CD4-positive, alpha-beta T cell treated with Interleukin-17A for 4 hours (primary cell): ENCODE data around the gene SLC25A6.
"Not testable (repeated sequence)": the region's sequence is repeated elsewhere in the genome, so short reads cannot be mapped to it uniquely, and the experiment has no call there.

ENCODE experiments used
- DNase-seq: peaks from one replicate; pipeline ENCODE4 v3.0.0-alpha.2; 2020; ENCODE audit warnings: mixed read lengths

The SLC25A6 gene

GRCh38 chrX:1389181-1389992 lies 2.5 kb downstream of the SLC25A6 start:
- no peak for DNase-seq

DNA sequence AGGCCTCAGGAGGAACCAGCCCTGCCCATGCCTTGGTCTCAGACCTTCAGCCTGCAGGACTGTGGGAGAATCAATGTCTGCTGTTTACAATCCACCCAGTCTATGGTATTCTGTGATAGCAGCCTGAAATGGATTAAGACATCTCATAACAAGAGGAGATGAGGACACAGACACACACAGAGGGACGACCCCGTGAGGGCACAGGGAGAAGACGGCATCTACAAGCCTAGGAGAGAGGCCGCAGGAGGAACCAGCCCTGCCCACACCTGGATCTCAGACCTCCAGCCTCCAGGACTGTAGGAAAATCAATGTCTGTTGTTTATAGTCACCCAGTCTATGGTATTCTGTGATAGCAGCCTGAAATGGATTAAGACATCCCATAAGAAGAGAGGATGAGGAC lies 3.3 kb downstream of the SLC25A6 start:
- DNase-seq = no peak

GRCh38 chrX:1387141-1387776 lies 4.7 kb downstream of the SLC25A6 start:
- DNase-seq = no peak

DNA sequence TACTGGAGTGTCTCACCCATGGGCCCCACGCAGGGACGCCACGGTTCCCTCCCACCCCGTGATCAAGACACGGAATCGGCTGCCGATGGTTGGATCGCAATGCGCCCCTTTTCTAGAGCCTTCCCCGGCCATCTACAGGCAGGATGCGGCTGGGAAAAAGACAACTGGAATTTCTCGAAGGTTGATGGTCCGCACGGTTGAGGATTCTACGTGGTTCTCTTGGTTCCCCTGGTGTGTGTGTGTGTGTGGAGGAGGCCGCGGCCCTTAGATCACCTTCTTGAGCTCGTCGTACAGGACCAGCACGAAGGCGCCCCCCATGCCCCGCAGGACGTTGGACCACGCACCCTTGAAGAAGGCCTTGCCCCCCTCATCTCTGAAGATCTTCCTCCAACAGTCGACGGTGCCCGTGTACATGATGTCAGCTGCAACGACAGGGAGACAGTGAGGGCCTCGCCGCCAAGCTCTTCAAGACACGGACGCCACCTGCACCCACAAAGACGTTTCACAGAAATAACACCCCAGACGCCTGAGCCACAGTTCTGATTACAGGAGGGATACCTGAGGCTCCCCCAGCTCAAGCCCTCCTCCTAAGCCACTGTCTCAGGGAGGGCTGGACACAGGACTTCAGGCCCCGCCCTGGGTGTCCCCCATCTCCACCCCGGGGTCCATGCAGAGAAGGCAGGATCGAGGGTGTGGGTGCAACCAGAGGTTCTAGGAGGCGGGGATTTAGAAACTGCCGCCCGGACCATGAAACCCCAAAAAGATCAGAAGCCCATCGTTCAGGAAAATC lies 5.4 kb downstream of the SLC25A6 start:
- no peak for DNase-seq

- no peak for DNase-seq
These were observed 6.4 kb downstream of the SLC25A6 start for GRCh38 chrX:1385253-1386223.

- no peak for DNase-seq
These were observed 7.2 kb downstream of the SLC25A6 start for GRCh38 chrX:1384658-1385252.

DNA sequence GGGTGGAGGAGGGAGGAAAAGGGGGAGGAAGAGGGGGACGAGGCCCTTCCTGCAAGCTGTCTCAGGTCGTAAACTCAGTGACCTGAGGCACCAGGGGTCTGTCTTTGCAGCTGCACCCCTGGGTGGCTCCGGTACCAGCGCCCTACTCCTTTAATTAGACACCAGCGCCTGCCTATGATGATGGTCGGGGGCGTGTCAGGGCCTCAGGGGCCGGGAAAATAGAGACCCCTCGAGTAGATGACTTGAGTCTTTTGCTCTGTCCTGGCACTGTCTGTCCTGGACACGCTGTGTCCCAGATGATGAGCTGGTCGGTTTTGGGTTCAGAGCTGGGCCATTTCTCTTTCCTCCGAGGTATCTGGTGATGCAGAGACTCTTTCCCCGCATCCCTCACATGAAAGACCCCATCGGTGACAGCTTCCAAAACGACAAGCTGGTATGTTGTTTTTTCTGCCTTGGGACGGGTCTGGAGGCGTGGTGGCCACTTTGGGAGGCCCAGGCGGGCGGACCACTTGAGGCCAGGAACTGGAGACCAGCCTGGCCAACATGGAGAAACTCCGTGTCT lies 11.2 kb downstream of the SLC25A6 start:
- DNase-seq = no peak

- no peak for DNase-seq
These were observed 13.6 kb downstream of the SLC25A6 start for GRCh38 chrX:1378306-1378759.

DNA sequence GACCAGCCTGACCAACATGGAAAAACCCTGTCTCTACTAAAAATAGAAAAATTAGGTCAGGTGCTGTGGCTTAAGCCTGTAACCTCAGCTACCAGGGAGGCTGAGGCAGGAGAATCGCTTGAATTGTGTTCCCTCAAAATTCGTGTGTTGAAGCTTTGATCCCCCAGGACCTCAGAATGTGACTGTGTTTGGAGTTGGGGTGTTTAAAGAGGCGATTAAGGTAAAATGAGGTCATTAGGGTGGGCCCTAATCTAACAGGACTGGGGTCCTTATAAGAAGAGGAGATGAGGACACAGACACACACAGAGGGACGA lies 23.6 kb downstream of the SLC25A6 start:
- DNase-seq = no peak

DNA sequence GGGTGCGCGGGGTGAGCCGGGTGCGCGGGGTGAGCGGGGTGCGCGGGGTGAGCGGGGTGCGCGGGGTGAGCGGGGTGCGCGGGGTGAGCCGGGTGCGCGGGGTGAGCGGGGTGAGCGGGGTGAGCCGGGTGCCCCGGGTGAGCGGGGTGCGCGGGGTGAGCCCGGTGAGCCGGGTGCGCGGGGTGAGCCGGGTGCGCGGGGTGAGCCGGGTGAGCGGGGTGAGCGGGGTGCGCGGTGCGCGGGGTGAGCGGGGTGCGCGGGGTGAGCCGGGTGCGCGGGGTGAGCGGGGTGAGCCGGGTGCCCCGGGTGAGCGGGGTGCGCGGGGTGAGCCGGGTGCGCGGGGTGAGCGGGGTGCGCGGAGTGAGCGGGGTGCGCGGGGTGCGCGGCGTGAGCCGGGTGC lies 25.6 kb downstream of the SLC25A6 start:
- not testable (repeated sequence) for DNase-seq

DNA sequence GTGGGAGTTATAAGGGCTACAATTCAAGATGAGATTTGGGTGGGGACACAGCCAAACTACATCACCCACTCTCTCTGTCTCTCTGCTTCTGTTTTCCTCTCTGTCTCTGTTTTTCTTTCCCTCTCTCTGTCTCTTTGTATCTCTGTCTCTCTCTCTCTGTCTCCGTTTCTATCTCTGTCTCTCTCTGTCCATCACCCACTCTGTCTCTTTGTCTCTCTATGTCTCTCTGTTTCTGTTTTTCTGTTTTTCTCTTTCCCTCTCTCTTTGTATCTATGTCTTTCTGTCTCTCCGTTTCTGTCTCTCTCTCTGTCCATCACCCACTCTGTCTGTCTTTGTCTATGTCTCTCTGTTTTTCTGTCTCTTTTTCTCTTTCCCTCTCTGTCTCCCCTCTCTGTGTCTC lies 30.0 kb downstream of the SLC25A6 start:
- no peak for DNase-seq

GRCh38 chrX:1361275-1361674 lies 30.6 kb downstream of the SLC25A6 start:
- no peak for DNase-seq

DNA sequence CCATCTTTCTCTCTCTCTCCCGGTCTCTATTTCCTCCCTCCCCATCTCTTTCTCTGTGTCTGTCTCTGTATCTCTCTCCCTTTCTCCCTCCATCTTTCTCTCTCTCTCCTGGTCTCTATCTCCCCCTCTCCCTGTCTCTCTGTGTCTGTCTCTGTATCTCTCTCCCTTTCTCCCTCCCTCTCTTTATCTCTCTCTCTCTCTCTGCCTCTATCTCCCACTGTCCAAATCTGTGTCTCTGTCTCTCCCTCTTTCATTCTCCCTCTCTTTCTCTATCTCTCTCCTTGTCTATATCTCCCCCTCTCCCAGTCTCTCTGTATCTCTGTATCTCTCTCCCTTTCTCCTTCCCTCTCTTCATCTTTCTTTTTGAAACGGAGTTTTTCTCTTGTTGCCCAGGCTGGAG lies 31.7 kb downstream of the SLC25A6 start:
- DNase-seq = no peak

GRCh38 chrX:1359477-1359873 lies 32.4 kb downstream of the SLC25A6 start:
- DNase-seq = no peak

DNA sequence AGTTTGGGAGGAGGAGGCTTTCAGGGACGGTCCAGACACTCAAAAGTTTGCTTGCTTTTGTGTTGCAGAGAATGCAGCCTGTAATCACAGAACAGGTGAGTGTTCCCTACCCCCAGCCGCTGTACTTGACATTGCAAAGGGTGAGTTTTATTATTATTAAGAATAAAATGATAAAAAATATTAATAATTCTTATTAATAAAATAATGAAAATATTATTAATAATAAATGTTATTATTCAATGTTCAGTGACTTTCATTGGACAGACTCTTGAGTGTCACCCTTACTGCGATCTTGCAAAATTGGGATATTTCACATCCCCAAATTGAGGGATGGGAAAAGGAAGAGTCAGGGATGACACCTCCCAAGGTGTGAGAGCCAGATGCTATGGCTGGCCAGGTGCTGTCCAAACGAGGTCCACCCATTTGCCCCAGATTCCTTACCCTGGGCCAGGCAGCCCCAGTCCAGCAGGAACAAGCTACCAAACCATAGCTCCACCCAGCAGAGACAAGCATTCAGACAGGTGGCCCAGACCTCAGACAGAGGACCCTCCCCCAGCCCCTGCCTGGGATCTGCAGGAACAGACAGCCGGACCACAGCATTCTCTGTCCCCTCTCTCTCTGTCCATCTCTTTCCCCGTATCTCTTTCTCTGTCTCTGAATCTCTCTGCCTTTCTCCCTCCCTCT lies 33.0 kb downstream of the SLC25A6 start:
- DNase-seq = no peak

- DNase-seq = no peak
These were observed 33.9 kb downstream of the SLC25A6 start for GRCh38 chrX:1357993-1358392.

GRCh38 chrX:1355131-1356046 lies 36.5 kb downstream of the SLC25A6 start:
- no peak for DNase-seq

DNA sequence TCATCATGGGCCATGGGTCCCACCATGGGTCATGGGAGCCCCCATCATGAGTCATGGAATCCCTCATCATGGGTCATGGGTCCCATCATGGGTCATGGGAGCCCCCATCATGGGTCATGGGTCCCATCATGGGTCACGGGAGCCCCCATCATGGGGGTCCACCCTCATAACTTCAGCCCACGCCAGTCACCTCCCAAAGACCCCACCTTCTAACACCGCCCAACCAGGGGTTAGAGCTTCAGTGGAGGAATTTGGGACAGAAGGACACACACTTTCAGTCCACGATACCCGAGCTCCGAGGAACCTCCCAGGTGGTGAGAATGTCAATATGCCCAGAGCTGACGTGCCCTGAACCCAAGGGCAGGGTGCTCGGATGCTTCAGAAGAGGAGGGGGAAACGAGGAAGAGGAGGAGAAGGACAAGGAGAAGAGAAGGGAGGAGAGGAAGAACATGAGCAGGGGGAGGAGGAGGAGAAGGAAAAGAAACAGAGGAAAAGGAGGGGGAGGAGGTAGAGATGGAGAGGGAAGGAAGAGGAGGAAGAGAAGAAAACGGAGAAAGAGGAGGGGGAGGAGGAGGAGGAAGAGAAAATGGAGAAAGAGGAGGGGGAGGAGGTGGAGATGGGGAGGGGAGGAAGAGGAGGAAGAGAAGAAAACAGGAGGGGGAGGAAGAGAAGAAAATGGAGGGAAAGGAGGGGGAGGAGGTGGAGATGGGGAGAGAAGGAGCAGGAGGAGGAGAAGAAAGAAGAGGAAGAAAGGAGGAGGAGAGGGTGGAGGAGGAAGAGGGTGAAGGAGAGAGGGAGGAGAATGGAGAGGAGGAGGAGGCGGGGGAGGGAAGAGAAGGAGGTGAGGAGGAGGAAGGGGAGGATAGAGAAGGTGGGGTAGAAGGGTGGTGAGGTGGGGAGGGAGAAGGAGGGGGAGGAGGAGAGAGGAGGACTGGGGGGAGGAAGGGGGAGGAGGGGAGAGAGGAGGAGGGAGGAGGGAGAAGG lies 37.6 kb downstream of the SLC25A6 start:
- no peak for DNase-seq
